A549 (cell line): ENCODE data around the gene NIPAL3.

Experiments
- BHLHE40 ChIP-seq: IDR thresholded peaks from 2 replicates; pipeline ENCODE4 v1.6.1; 2012; ENCODE audit warnings: low read depth, low read length, inconsistent platforms
- CTCF ChIP-seq: fragments of >200 bp; sonication (Bioruptor Twin); formaldehyde crosslinking; IDR thresholded peaks from 3 replicates; pipeline ENCODE4 v1.5.1; 2016
- EP300 ChIP-seq, 2 experiments: fragments of >200 bp; sonication (Bioruptor Twin); formaldehyde crosslinking; IDR thresholded peaks; 2 replicates in 1 of 2; 3 replicates in 1 of 2; pipeline ENCODE4 v1.6.1; 2016 to 2017
- ESRRA ChIP-seq: fragments of 150-350 bp; IDR thresholded peaks from 2 replicates; pipeline ENCODE4 v1.6.1; 2014; ENCODE audit warnings: mild to moderate bottlenecking, low read length, borderline replicate concordance
- HMGXB4 ChIP-seq: fragments of 250-450 bp; sonication (Bioruptor Pico); IDR thresholded peaks from 2 replicates; pipeline ENCODE4 v1.5.0; 2021; ENCODE audit warnings: mild to moderate bottlenecking, moderate library complexity, borderline replicate concordance
- MAX ChIP-seq: IDR thresholded peaks from 2 replicates; pipeline ENCODE4 v1.6.1; 2012
- PHF8 ChIP-seq: fragments of 200-600 bp; sonication (generic); IDR thresholded peaks from 2 replicates; pipeline ENCODE4 v1.6.1; 2016; ENCODE audit warnings: low read depth, mild to moderate bottlenecking, antibody characterized with exemption, moderate library complexity, borderline replicate concordance

GRCh38 chr1:24369801-24370200, 45.8 kb upstream of the NIPAL3 start:
- no peak for TF ChIP-seq MAX
- no peak for TF ChIP-seq PHF8
- TF ChIP-seq HMGXB4 (CRISPR knock-in tag): no peak
- no peak for TF ChIP-seq CTCF
- no peak for TF ChIP-seq EP300 (IDR thresholded peaks at IDR 0.05)
- no peak for TF ChIP-seq ESRRA
- no peak for TF ChIP-seq BHLHE40
